ENCODE measurements around the gene PTPN12. TPM values are rescaled to one million over a fixed set of nuclear protein-coding genes. Genes with fewer than 3 reads are reported as not detected.

PTPN12 gene
- total RNA-seq, 1 donor from 2014 or later = 166 TPM

Other genes with a start within 250 kb of the PTPN12 start
- 22.3 TPM for gene GSAP, start 120.9 kb upstream of the PTPN12 start, total RNA-seq
- gene RSBN1L, start 159.2 kb downstream of the PTPN12 start, total RNA-seq = 23.7 TPM

Data from sciatic nerve (tissue), 1 donor.